HG03571 (cell line): Measurements from ENCODE around the gene GPR62.

ENCODE experiments used
- ATAC-seq: cut with Tn5 transposase; IDR thresholded peaks from one replicate; pipeline ENCODE4 v1.9.1; 2021; ENCODE audit not compliant: unreplicated experiment

GPR62 gene

DNA sequence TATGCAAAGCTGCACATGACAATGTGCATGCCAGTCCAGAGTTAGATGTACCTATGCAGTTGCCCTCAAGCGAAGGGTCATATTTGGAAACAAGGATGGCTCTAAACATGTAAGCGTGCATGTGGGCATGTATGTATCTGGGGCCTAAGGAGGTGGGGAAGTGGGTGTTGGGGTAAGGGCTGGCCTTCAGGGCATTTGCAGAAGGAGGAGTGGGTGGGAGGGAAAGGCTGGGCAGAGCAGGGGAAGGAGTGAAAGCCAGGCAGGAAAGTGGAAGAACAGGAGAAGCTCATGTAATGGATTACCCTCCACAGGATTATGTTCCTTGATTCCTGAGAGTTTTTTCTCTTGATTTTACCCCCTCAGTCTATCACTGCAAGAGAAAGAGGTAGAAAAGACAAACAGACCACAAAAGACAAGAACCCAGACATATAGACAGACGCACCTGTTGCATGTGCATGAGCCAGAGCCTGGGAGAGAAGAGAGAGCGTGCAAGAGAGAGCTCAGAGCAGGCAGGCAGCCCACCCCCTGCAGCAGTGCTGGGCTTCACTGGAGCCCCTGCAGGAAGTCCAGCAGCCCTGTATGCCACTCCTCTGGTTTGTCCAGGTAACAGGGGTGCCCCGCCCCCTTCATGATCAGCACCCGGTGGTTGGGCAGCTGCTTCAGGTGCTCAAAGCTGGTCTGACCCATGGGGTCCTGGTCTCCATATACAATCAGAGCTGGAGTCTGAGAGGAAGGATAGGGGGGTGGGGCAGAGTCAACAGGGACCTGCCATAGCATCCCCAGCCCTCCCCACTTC lies 13.9 kb downstream of the GPR62 start:
- no peak for ATAC-seq

DNA sequence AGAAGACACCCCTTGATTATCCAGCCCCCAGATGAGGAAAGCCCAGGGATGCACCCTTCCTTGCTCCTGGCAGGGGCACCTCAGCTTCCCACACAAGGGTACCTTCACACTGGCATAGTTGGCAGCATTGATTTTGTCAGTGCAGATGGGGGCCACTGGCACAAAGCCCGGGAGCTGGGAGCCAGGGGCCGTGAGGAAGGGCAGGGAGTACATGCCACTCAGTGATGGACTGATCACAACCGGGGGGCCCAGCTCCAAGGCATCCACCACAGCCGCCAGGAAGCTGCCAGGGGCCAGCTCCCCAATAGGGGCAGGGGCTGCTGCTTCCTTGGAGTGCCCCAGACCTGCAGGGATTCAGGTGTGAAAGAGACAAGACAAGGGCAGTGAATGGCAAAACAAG lies 14.7 kb downstream of the GPR62 start:
- no peak for ATAC-seq

DNA sequence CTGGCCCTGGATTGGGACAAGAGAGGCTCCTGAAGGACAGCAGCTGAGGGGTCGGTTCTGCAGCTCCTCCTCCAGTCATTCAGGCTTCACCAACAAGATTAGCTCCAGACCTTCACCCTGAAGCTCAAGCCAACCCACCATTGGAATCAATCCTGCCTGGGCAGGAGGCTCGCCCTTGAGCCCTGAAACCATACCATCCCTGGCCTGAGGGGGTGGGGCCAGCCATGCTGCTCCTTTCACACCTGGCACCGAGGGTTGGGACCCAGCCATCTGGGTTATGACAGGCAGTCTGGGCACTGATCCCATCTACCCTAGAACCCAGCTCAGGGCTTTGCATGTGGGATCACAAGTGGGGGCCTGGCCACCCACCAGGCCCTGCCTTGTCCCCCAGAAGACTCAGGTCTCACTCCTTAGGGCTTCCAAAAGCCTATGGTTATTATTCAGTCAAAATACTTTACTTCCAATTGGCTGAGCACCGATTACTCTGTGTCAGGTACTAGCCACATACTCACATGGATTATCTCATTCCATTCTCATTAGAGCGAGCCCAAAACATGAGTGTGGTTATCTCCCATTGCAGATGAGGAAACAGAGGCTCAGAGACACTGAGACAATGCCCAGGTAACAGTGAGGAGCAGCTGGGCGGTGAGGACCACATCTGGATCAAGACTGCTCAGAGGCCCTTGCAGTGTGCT lies 15.6 kb downstream of the GPR62 start:
- no peak for ATAC-seq

DNA sequence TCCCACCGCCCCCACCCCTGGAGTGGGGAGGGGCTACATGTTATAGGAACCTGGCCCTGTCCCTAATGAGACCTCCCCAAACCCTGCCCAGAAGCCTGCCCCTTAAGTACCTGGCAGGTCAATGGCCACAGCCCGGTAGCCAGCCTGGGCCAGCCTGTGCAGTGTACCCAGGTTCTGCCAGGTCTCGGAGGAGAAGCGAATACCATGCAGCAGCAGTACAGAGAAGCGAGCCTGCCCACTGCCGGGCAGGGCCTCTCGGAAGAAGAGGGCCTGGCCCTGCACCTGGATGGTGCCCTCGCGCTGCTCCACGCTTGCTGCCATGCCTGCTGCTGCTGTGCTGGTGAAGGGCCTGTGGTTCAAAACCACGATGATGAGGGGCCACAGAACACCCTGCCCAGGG lies 16.2 kb downstream of the GPR62 start:
- ATAC-seq: no peak

DNA sequence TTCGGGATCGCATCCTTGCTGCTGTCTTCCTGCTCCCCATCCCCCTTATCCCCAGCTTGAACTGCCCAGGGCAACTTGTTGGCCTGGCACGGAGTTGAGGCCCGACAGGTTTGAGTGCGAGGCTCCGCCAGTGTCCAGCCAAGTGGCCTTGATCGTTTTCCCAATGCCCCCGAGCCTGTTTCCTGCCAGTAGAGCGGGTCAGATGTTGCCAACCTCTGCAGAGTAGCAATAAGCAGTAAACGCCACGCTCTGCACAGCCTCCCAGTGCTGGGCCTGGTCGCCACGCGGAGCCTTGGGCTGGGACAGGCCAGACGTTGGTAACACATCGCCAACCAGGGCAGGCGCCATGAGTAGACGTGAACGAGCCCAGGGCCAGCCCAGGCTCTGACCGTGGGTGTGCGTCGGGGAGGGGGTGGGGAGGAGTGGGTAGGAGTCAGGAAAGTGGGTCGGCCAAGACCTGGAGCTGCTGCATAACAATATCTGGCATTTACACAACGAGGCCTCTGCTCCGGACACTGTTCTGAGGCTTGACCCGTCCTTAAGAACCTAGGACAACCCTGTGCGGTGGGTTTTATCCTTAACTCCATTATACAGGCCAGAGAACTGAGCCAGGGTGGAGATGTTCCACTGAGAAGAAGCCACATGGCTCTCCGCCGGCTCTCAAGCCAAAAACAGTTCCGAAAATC lies 19.2 kb downstream of the GPR62 start:
- ATAC-seq: no peak

DNA sequence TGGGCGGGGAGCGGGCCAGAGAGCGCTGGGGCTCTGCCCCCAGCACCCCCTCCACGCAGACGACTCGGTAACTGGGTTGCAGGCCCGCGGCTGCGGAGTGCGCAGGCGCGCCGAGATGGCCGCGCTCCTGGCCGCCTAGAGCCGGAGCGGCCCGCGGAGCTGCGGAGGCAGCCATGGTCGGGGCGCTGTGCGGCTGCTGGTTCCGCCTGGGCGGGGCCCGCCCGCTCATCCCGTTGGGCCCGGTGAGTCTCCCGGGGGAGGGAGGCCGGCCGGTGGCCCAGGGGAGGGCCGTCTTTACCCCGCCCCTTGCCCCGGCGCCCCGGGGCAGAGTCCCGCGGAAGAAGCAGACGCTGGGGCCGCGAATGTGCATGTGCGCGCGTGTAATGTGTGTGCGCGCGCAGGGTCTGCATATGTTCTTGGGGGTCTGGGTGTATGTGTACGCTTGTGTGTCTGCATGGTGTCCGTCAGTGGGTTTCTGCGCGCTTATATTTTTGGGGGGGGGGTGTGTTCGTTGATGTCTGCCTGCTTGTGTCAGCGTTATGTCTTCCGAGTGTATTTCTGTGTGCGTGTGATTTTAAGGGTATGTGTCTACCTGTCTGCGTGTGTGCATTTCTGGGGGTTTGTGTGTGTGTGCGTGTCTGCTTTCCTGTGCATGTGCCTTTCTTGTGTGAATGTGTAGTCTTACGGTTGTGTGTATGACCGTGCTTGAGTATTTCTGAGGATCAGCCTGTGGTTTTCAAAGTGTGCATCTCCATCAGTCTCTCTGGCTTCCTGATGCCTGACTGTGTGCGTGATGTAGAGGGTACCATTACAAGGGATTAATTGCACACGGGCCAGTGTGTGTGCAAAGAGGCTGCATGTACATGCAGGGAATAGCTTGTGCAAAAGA lies 20.0 kb downstream of the GPR62 start, which contains the start of gene ABHD14A:
TSS of gene ABHD14A (plus strand) at position 102 of the 889 bp plus-strand sequence. CDS start at position 174, 72 bp downstream.
- ATAC-seq: no peak

DNA sequence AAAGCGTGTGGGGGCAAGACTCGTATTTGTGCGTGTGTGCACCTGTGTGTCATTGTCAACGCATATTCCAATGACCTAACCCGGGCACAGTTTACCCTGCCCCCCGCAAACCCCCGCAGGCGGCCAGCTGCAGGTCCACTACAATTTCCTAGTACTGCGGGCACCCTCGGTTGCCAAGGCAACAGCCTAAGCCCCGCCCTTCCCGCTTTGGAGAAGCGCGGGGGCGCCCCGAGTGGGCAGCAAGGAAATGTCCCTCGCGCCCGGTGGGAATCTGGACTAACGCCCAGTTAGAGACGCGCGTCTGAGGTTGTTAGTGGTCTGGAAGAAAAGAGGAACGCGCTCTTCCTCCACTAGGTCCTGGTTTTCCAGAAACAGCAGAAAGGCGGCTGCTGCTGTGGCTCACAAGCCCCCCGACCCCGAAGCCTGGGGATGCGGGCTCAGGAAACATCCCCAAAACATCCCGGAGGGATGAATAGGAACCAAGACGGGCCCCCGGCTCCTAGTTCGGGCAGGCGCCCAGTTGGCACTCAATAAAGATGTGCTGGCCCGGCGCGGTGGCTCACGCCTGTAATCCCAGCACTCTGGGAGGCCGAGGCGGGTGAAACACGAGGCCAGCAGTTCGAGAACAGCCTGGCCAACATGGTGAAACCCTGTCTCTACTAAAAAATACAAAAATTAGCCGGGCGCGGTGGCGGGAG lies 20.8 kb downstream of the GPR62 start:
- no peak for ATAC-seq

DNA sequence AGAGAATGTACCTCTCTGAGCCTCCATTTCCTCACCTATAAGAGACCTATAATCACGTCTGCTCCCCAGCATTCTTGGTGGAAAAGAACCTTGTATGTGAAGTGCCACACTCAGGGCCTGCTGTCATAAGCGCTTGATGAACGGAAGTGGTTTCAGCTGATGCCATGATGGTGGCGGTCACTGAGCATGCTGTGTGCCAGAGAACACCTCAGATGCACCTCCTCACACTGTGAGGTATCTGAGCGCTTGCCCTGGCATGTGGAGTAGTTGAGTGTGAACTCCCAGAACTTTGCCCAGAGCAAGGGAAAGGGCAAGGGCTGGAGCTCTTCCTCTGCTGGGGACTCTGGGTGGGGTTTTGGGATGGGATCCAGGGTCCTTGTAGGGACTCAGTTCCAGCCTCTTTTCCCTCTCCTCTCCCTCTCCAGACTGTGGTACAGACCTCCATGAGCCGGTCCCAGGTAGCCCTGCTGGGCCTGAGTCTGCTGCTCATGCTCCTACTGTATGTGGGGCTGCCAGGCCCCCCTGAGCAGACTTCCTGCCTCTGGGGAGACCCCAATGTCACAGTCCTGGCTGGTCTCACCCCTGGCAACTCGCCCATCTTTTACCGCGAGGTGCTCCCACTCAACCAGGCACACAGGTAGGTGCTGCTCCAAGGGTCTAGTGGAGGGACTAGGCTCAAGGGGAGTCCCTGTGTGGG lies 22.4 kb downstream of the GPR62 start:
- no peak for ATAC-seq

DNA sequence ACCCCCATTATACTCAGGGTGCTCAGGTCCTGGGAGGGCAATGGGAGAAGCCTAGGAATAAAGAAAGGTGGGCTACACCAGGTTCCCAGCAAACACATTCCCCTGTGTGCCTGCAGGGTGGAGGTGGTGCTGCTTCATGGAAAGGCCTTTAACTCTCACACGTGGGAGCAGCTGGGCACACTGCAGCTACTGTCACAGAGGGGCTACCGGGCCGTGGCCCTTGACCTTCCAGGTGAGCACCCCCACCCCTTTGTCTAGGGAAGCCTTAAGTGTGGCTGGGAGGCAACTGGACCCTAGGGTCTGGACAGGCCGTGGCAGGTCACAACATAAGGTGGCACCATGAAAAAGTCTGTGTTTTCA lies 22.9 kb downstream of the GPR62 start:
- no peak for ATAC-seq

DNA sequence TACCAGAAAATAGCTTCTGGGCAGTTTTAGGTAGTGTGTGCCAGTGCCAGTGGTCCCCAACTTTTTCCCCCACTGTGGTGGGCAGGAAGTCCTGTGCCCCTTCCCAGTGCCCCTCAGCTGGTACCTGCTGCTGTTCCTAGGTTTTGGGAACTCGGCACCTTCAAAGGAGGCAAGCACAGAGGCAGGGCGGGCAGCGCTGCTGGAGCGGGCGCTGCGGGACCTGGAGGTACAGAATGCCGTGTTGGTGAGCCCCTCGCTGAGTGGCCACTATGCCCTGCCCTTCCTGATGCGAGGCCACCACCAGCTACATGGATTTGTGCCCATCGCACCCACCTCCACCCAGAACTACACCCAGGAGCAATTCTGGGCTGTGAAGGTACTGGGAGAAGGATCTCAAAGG lies 25.1 kb downstream of the GPR62 start:
- no peak for ATAC-seq

DNA sequence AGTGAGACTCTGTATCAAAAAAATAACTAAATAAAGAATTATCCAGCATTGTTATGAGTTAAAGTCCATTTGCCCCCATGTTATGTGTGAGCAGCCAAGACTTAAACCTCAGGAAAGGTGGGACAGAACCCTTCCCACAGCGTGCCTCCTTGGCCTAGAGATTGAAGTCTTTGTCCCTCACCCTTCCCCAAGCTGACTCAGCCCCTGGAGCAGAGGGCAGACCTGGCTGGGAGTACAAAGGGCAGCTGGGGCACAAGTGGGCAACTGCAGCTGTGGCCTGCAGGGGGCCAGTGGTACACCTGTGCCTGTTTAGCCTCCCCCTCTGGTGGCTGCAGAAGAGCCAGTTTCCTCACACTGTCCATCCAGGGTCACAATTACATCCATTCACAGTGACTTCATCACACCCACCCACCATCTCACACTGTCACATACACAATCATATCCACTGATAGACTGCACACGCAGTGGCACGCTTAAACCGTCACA lies 27.2 kb downstream of the GPR62 start:
- peak; percentile 48 for ATAC-seq

DNA sequence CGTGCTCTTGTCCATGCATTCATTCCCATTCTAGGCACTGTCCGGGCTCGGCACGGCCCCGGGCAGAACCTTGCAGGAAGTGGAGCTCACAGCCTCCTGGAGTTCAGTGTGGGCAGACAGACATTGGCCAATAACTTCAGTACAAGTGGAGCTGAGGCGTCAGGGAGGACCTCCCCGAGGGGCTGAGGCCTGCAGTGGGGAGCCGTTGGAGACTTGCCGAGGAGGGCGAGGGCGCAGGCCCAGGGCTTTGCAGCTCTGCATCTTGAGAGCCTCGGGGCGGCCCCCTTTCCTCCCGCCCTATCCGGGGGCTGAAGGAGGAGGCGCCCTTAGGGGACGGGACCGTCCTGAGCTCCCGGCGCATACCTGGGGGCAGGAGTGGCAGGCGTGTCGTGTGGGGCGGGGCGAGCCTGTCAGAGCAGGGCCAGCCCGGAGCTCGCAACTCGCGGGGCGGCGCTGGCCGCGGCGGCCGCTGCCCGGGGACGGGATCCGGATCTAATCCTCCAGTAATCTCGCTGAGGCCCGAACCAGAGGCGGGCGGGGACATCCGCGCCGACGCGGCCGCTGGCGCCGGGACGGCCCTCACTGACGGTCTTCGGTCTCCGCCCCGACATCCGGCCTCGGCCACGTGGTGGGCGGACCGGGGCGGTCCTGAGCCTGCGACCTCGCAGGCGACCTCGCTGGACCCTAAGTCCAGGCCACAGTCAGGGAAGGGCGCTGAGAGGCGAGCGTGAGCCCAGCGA lies 27.8 kb downstream of the GPR62 start, which contains the start of gene ACY1:
TSS of gene ACY1 (plus strand) at position 698 of the 740 bp plus-strand sequence. CDS start 530 bp downstream, outside the sequence.
- peak; percentile 67 for ATAC-seq

DNA sequence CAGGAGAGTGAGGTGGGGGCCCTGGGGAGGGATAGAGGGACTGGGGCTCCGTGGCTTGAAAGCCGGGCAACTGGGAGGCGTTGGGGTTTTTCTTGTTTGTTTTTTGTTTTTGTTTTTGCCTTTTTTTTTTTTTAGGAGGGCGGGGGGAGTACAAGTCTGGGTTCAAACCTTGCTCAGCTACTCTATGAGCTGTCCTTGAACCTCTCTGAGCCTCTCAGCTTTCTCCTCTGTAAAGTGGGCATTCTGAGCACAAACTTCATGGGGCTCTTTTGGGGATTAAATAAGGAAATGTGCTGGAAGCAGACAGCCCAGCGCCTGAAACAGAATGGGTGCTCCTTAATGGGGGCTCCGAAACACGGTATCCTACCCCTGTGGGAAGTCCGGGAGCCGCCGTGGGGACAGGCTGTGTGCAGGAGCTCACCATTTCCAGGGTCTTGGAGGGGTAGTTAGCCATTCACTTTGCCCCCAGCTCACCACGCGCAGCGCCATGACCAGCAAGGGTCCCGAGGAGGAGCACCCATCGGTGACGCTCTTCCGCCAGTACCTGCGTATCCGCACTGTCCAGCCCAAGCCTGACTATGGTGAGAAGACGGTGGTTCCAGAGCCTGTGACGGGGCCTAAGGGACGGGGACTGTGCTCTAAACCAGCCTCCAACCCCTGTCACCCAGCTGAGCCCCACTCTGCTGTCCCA lies 28.5 kb downstream of the GPR62 start:
- no peak for ATAC-seq

DNA sequence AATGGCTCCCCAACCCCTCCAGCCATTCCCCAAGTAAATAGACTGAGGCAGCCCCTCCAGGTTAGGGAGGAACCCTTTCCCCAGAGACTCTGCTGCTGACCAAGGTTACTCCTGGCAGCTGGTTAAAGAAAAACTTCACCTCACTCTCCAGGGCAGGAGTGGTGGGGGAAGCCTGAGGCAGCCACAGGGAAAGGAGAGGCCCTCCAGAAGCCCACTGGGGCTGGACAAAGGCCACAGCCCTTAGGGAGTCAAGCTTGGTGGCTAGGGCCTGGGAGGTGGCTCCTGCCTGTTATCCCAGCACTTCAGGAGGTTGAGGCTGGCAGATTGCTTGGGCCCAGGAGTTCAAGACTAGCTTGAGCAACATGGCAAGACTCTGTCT lies 29.1 kb downstream of the GPR62 start:
- ATAC-seq: no peak

DNA sequence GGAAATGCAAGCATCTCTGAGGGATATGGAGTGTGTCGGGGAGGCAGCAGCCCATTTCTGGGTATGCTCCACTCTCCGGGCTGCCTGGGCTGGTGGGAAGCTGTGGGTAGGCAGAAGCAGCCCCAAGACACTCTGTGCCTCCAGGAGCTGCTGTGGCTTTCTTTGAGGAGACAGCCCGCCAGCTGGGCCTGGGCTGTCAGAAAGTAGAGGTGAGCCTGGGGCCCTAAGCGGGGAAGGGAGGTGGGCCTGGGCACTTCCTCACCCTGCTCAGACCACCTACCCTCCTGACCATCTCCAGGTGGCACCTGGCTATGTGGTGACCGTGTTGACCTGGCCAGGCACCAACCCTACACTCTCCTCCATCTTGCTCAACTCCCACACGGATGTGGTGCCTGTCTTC lies 29.9 kb downstream of the GPR62 start:
- ATAC-seq: no peak

DNA sequence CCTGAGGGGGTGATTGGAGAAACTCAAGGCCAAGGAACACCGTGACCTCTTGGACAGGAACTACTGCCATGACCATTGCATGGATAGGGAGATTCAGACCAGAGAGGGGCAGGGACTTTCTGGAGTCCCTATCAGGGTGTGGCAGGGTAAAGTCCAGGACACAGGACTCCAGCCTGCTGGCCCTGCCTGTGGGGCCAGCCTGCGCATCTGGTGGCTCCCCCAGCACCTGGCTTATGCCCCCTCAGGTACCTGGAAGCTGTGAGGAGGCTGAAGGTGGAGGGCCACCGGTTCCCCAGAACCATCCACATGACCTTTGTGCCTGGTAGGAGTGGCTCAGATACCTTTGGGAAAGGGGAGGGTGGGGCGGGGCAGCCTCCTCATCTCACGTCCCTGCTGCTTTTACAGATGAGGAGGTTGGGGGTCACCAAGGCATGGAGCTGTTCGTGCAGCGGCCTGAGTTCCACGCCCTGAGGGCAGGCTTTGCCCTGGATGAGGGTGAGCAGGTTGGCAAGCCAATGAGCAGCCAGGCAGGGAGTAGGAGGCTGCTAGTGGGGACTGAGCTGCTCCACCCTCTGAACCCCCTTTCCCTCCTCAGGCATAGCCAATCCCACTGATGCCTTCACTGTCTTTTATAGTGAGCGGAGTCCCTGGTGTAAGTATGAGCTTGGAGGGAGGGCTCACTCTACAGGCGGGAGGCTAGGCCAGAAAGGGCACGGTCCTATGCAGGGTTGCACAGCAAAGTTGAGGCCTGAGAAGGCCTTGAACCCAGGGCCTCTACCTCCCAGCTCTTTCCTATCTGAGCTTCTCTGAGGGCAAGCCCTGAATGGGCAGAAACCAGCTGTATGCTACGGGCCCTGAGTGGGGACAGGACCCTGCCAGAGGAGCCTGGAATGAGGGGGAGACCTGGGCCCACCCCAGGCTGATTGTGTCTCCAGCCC lies 31.1 kb downstream of the GPR62 start:
- ATAC-seq: no peak

DNA sequence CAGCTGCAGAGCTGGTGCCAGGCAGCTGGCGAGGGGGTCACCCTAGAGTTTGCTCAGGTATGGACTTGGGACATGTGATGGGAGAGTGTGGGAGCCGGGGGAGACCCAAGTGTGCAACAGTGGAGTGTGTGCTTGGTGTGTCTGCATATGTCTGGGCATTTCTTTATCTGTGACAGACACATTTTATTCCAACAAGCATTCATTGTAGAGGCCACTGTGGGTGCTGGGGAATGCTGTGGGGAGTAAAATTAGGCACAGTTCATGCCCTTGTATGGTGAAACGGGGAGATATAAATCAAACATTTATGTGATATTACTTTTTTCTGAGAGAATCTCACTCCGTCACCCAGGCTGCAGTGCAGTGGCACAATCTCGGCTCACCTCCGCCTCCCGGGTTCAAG lies 32.4 kb downstream of the GPR62 start:
- ATAC-seq: no peak
